Measurements from ENCODE around the gene FAIM2. TPM values are rescaled to one million over a fixed set of nuclear protein-coding genes. Genes with fewer than 3 reads are reported as not detected.
"Not testable (repeated sequence)": the region's sequence is repeated elsewhere in the genome, so short reads cannot be mapped to it uniquely, and the experiment has no call there.

Gene FAIM2
- total RNA-seq, 1 experiment from 2014 or later: not detected

DNA sequence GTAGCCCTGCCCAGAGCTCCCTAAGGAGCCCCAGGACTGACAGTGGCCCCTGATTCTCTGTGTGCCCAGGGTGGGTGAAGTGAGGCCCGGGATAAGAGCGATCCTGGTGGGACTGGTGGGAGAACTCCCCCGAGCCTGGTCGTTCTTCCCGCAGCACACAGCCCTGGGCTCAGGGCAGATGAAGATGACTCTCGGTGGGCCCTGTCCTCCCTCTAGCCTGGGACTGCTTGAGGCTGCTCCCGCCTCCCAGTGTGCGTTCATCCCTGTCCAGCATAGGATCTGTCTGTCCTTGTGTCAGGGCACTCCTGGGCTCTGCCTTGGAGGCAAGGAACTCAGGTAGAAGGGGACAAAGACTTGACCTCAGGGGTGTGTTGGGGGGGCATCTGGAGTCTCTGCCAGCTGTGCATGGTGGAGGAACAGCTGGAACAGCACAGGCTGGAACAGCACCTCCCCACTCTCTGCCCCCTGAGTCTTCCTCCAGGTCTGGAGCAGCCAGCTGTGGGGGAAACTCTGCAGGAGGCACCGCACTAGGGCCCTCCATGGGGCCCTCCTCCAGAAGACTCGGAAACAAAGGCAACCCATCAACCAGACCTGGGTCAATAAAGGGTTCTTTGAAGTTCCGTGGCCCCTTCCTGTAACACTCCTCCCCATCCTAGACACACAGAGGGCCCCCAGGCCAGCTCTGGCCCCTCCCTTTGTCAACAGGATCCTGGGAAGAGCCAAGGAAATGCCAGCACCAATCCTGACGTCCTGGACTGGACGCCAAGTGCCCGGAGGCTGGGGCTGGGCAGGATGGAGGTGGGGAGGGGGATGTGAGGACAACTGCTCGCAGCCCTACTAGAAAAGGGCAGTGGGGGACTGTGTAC, 15.9 kb downstream of the FAIM2 start:
- in situ Hi-C loops (cut with HindIII; ENCODE audit: low pct_unique_long_range_greater_than_20kb, low sequenced_read_pairs): no loop called here
- no peak for DNase-seq (ENCODE audit: low read depth)

DNA sequence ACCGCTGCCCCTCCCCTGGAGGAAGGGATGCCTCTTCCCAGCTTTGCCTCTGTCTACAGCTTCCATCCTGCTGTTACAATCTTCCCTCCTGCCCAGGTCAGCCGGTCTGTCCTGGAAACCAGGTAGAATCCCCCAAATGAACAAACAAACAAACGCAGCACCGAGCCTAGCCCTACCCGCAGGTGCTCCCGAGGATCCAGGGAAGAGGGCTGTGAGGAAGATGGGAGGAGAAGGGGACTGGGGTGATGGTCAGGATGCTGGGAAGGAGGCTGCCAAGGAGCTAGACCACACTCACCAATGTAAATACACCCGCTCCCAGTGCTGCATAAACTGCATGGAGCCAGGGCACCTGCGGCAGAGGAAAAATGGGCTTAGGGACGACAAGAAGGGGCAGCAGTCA, 16.6 kb downstream of the FAIM2 start:
- no peak for DNase-seq (ENCODE audit: low read depth)
- in situ Hi-C loops (cut with HindIII; ENCODE audit: low pct_unique_long_range_greater_than_20kb, low sequenced_read_pairs): no loop called here

DNA sequence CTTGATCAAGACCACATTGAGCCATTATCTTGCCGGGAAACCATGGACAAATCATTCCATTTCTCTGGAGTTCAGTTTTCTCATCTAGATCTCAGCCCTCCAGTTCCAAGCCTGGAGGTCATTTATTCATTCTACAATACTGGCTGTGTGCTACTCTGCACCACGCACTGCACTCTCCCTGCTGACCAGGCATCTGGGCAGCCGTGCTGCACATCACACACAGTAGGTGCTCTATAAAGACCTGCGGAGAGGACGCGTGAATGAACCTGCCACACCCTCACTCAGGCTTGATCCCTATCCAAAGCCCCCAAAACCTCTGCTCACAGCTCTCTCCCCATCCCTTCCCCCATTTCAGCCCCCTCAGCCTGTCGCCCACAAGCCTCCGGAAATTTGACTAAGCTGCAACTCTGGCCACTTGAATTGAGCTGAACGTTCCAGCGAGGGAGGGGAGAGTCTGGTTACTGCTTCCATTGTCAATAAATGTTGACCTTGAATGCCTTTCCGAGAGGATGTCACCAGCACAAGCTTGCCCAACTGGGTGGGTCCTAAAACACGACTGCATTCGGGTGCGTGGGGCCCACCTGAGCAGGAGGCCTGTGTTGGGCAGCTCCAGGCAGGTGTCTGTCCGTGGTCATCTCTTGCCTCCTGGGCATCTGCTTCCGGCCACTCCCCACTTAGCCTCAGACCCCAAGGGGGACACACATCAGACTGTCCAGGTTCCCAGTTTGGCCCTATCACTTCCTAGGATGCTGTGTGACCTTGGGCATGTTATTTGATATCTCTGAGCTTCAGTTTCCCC, 17.8 kb downstream of the FAIM2 start:
- DNase-seq (ENCODE audit: low read depth): no peak
- in situ Hi-C loops (cut with HindIII; ENCODE audit: low pct_unique_long_range_greater_than_20kb, low sequenced_read_pairs): no loop called here

DNA sequence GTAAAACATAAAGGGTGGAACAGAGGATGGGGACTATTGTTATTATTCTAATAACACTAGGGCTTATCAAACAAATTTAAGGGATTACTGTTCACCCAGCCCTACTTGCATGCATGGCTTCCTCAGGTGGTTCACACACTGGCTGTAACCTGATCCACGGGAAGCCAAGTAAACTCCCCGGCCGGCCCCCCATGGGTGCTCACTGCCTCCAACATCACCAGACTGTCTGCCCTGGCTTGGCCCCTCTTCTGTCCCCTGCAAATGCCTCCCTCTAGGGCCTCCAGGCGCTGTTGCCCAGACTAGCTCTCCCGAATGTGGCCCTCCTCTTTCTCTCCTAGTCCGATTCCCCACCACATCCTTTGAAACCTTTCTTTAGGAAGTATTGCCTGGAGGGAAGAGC, 18.6 kb downstream of the FAIM2 start:
- no peak for DNase-seq (ENCODE audit: low read depth)
- in situ Hi-C loops (cut with HindIII; ENCODE audit: low pct_unique_long_range_greater_than_20kb, low sequenced_read_pairs): no loop called here

DNA sequence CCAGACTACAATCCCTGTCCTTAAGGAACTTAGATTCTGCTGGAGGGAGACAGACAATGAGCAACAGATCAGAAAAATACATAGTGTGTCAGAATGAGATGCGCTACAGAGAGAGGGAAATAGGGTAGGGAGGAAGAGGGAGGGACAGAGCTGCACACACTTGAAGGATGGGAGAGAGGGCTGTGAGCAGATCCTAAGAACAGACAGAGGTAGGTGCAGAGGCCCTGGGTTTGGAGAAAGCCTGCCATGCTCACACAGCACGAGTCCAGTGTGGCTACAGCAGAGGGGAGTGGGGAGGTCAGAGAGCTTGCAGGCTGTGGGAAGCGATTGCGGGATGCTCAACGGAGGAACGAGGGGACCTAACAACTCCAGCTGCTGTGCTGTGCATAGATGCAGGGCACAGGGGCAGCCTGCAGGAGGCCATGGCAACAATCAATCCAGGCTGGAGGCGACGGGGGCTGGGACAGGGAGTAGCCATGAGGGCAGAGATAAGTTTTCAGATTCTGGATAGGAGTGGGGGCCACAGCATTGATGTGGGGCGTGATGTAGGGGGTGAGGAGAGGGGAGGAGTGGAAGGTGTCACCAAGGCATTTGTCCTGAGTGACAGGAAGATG, 20.7 kb downstream of the FAIM2 start:
- no peak for DNase-seq (ENCODE audit: low read depth)
- in situ Hi-C loops (cut with HindIII; ENCODE audit: low pct_unique_long_range_greater_than_20kb, low sequenced_read_pairs): no loop called here

DNA sequence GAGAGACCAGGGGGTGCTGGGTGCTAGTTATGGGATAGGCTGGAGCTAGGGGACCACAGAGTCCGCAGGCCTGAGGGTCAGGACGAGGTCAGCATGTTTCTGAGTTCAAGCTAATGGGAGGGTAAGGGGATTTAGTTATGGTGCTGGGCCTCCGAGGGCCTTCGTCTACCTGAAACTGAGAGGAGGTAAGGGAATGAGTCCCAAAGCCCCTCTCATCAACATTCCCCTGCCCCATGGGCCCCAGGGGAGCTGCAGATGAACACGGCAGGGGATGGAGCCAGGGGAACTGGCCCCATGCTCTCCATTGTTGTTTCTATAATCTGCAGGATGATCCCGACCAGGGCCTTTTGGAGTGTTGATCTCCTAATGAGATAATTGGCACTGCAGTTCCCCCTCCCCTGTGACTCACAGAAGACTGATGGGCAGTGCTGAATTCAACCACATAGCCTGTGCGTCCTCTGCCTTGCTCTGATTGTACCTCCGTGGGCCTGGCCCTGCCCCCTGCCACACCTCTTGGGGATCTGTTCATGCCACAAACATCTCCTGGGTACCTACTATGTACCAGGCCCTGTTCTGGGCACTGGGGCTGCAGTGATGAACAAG, 21.4 kb downstream of the FAIM2 start:
- in situ Hi-C loops (cut with HindIII; ENCODE audit: low pct_unique_long_range_greater_than_20kb, low sequenced_read_pairs): no loop called here
- no peak for DNase-seq (ENCODE audit: low read depth)

DNA sequence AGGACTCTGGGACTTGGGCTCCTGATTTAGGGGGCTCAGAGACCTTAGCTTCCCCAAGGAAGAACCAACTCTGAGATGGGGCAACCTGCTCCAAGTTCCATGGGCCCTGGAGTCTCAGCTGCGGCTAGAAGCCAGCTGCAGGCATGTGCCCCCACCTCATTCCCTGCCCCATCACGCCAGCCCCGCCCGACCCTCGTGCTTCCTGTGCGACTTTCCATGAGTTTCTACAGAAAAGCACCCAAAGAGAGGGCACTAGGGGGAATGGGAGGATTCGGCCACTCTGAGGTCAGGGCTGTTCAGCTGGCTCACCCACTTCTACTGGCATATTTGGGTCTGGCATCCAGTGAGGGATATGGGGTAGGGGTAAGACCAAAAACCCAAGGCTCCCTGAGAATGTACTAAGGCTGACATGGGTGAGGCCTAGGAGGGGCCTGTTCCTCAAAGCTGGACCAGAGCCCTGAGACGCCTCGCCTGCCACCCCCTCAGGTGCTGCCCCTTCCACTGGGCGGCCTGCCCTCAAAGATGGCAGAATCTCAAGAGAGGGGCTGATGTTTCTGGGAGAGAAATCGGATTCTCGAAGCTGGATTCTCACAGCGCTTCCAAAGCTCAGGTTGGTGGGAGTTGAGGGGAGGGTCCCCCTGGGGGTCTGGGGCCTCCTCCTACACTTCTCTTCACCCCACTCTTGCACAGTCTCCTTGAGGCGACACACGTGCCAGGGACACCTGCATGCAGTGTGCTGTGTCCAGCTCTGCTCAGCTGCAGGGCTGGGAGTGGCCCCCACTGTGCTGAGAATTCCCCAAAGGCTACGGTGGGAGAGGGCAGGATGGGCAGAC, 22.1 kb downstream of the FAIM2 start:
- DNase-seq (ENCODE audit: low read depth): no peak
- in situ Hi-C loops (cut with HindIII; ENCODE audit: low pct_unique_long_range_greater_than_20kb, low sequenced_read_pairs): no loop called here

DNA sequence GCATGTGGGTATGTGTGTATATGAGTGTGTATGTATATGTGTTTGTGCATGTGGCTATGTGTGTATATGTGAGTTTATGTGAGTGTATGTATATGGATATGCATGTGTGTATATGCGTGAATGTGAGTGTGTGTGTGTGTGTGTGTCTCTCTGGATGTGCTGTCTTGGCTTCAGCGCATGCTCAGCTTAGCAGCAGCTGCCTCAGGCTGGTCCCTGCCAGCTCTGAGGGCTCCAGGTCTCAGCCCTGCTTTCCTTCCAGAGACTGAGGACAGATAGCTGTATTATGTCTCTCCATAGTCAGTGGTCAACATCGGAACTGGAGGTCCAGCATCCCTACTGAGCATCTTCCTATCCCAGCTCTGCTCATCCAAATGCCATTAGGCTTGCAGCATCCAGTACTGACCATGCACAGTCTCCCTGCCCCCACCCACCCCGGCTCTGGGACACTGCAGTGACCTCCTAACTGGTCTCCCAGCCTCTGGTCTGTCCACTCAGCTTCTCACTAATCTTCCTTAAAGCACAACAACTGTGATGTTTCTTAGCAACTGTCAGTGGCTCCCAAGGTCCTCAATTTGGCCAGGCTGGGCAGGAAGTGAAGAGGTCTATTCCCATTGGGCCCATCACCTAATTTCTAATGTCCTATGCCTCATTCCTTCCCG, 22.8 kb downstream of the FAIM2 start:
- in situ Hi-C loops (cut with HindIII; ENCODE audit: low pct_unique_long_range_greater_than_20kb, low sequenced_read_pairs): no loop called here

DNA sequence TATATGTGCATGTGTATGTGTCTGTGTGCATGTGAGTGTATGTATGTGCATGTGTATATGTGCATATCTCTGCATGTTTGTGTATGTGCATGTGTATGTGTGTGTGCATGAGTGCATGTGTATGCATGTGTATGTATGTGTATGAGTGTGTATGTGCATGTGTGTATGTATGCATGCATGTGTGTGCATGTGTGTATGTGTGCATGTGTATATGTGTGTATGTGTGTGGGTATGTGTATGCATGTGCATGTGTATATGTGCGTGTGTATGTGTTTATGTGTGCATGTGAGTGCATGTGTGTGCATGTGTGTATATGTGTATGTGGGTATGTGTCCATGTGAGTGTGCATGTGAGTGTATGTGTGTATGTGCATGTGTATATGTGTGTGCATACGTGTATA, 24.6 kb downstream of the FAIM2 start:
- in situ Hi-C loops (cut with HindIII; ENCODE audit: low pct_unique_long_range_greater_than_20kb, low sequenced_read_pairs); DNase-seq (ENCODE audit: low read depth): not testable (repeated sequence)

More for the DNA sequence above, 22.8 kb downstream of the FAIM2 start:
- DNase-seq (ENCODE audit: low read depth): no peak

DNA sequence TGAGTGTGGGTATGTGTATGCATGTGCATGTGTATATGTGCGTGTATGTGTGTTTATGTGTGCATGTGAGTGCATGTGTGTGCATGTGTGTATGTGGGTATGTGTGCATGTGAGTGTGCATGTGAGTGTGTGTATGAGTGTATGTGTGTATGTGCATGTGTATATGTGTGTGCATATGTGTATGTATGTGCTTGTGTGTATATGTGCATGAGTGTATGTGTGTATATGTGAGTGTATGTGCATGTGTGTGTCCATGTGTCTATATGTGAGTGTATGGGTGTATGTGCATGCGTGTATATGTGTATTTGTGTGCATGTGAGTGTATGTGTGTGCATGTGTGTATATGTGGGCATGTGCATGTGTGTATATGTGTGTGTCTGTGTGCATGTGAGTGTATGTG, 25.7 kb downstream of the FAIM2 start:
- DNase-seq (ENCODE audit: low read depth): no peak
- in situ Hi-C loops (cut with HindIII; ENCODE audit: low pct_unique_long_range_greater_than_20kb, low sequenced_read_pairs): no loop called here

DNA sequence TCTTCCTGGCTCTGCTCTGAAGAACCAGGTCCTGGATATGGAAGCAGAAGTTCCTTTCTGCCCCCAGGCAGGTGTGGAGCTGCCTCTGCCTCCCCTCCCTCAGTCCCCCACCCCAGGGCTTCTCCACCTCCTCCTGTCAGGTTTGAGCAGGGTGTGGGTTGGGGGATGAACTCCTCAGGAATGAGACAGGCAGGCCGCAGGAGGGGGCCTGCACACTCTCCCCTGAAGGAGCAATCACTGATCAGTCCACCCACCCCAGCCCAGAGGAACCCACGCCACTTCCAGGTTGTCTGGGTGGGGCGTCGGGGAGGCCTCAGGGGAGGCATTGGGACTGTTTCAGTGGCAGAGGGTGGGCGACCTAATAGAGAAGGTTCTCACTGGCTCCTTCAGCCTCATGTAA, 26.6 kb downstream of the FAIM2 start:
- DNase-seq (ENCODE audit: low read depth): no peak
- in situ Hi-C loops (cut with HindIII; ENCODE audit: low pct_unique_long_range_greater_than_20kb, low sequenced_read_pairs): no loop called here

DNA sequence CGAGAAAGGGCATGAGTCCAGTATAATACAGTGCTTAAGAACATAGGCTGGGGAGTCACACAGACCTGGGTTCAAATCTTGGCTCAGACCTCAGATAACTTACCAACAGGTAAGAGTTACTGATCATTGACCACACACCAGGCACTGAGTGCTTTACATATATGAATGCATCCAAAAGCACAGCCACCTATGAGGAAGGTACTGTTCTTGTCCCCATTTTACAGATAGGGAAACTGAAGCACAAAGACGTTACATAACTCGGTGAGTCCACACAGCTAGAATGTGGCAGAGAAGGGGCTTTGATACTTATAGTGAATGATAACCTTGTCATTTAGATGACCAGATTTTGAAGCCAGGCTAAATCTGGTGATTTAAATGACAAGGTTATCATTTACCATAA, 27.6 kb downstream of the FAIM2 start:
- in situ Hi-C loops (cut with HindIII; ENCODE audit: low pct_unique_long_range_greater_than_20kb, low sequenced_read_pairs): no loop called here

DNA sequence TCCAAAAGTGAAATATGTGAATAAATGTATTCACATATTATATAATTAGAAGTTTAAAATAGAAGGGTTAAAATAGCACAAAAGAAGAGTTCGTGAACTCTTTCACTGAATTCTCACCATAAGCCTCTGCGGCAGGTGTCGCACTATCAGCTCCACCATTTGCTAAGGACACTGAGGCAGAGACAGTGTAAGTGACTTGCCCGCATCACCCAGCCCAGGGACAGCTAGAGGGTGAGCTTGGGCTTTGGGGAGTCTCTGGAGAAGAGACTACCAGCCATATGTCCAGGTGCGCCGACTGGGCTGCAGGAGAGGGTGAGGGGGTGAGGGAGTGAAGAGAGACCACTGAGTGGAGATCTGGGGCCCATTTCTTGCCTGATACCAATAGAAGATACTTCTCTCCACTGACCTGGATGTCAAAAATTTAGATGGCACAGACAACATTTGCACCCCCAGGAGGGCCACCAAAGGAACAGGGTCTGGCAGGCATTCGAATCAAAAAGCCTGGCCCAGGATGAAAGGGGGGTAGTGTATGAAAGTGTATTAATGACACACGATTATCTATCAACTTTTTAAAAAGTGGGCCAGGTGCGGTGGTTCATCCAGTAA, 28.5 kb downstream of the FAIM2 start:
- in situ Hi-C loops (cut with HindIII; ENCODE audit: low pct_unique_long_range_greater_than_20kb, low sequenced_read_pairs): no loop called here
- no peak for DNase-seq (ENCODE audit: low read depth)

More for the DNA sequence above, 27.6 kb downstream of the FAIM2 start:
- no peak for DNase-seq (ENCODE audit: low read depth)

DNA sequence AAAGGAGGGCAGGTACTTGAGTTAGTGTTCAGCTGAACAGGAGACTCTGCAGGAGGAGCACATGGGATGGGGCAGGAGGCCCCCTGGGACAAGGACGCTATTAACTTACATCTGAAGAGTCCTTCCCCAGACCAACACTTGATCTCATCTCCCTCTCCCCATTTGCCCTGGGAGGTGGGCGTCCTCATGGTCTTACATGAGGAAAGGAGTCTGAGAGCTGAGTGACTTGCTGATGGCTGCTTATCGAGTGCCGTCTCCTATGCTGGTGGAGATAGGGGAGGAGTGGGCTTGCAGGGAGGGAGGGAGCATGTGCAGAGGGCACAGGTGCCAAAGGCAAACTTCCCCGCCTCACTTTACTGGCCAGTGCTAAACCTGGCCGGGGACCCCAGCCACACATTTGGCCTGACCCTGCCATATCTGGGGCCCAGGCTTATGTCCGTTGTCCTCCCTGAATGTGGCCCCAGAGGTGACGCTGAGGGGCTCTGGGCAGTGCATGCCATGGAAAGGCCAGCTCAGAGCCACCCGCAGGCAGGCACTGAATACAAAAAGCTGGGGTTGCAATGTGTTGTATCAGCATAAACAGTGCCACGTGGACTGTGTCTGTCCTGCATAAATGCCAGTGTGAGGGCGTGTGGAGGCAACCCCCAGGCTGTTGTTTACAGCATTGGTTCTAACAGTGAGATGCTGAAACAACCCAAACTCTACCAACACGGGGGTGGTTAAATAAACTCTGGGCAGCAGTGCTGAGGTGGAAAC, 29.4 kb downstream of the FAIM2 start:
- in situ Hi-C loops (cut with HindIII; ENCODE audit: low pct_unique_long_range_greater_than_20kb, low sequenced_read_pairs): no loop called here

DNA sequence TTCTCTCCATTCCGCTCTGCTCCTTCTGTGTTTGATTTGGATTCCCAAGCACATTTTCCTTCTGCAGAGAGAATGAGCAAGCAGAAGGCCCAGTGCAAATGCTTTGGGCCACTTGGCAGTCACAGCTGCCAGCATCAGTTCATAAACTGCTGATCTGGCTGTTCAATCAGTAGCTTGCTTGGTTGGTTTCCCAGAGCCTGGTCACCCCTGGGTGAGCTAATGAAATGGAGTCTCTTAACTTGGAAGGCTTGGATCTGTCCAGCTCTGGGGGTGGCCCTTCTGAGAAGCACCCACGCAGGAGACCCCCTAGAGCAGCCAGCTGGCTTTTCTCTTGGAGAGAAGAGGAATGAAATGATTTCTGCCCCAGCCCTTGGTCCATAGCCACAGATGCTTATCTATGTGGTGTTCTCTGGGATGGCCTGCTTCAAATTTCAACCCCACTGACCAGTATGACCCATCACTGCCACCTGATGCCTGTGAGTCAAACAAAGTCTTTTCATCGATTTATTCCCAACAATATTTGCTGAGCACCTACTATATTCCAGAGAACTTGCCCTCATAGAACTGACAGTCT, 30.3 kb downstream of the FAIM2 start:
- in situ Hi-C loops (cut with HindIII; ENCODE audit: low pct_unique_long_range_greater_than_20kb, low sequenced_read_pairs): no loop called here
- no peak for DNase-seq (ENCODE audit: low read depth)

More for the DNA sequence above, 29.4 kb downstream of the FAIM2 start:
- no peak for DNase-seq (ENCODE audit: low read depth)

DNA sequence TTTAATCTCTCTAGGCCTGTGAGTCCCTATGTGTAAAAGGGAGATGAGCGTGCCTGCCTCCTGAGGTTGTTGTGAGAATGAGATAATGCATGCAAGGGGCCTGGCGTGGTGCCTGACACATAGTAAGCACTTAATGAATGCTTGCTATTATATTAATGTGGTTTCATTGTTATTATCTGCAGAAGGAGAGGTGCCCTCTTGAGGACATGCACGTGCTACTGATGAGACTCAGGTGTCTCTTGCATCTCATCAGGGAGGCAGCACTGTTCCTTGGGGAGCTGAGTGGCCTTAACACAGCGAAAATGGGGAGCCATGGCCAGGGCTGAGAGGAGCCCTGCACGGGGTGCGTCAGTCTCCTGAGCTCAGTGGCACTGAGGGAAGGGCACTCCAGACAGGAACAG, 30.9 kb downstream of the FAIM2 start:
- in situ Hi-C loops (cut with HindIII; ENCODE audit: low pct_unique_long_range_greater_than_20kb, low sequenced_read_pairs): no loop called here
- DNase-seq (ENCODE audit: low read depth): no peak
